HG03139 (cell line): ENCODE results near the gene ZNF543.

Source experiments
- ATAC-seq: cut with Tn5 transposase; IDR thresholded peaks from one replicate; pipeline ENCODE4 v1.9.1; 2021; ENCODE audit not compliant: unreplicated experiment

The ZNF543 gene

DNA sequence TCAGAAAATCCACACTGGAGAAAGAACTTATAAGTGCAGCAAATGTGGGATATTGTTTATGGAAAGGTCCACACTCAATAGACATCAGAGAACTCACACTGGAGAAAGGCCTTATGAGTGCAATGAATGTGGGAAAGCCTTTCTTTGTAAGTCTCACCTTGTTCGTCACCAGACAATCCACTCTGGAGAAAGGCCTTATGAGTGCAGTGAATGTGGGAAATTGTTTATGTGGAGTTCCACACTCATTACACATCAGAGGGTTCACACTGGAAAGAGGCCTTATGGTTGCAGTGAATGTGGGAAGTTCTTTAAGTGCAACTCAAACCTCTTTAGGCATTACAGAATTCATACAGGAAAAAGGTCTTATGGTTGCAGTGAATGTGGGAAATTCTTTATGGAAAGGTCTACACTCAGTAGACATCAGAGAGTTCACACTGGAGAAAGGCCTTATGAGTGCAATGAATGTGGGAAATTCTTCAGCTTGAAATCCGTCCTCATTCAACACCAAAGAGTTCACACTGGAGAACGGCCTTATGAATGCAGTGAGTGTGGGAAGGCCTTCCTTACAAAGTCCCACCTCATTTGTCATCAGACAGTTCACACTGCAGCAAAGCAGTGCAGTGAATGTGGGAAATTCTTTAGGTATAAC lies 57.4 kb downstream of the ZNF543 start:
- no peak for ATAC-seq
